Measurements from ENCODE around the gene ZSCAN12.
"Not testable (repeated sequence)": the region's sequence is repeated elsewhere in the genome, so short reads cannot be mapped to it uniquely, and the experiment has no call there.

Gene ZSCAN12

GRCh38 chr6:28399350-28400121 is at the start of gene ZSCAN12:
Gene ZSCAN12, minus strand, starts transcription at chr6:28399747. Its CDS starts 1,342 bp downstream, at chr6:28398405.
- peak; percentile 73 for DNase-seq (ENCODE audit: low spot score)

GRCh38 chr6:28449056-28449455 is 49.5 kb upstream of the ZSCAN12 start:
- DNase-seq (ENCODE audit: low spot score) = no peak

- not testable (repeated sequence) for DNase-seq (ENCODE audit: low spot score)
Measured at GRCh38 chr6:28447512-28447906, 48.0 kb upstream of the ZSCAN12 start.

GRCh38 chr6:28446818-28447511 is 47.4 kb upstream of the ZSCAN12 start:
- no peak for DNase-seq (ENCODE audit: low spot score)

- not testable (repeated sequence) for DNase-seq (ENCODE audit: low spot score)
Measured at GRCh38 chr6:28444759-28445158, 45.2 kb upstream of the ZSCAN12 start.

GRCh38 chr6:28443112-28443773 is 43.7 kb upstream of the ZSCAN12 start, which contains the start of gene ZSCAN23:
Gene ZSCAN23, minus strand, starts transcription at chr6:28443491. Its CDS starts 7,225 bp downstream, at chr6:28436266.
- peak; percentile 71 for DNase-seq (ENCODE audit: low spot score)

- DNase-seq (ENCODE audit: low spot score) = no peak
Measured at GRCh38 chr6:28442586-28442985, 43.0 kb upstream of the ZSCAN12 start.

- DNase-seq (ENCODE audit: low spot score) = no peak
Measured at GRCh38 chr6:28436404-28436803, 36.9 kb upstream of the ZSCAN12 start.

- no peak for DNase-seq (ENCODE audit: low spot score)
Measured at GRCh38 chr6:28433119-28433518, 33.6 kb upstream of the ZSCAN12 start.

GRCh38 chr6:28429781-28430180 is 30.2 kb upstream of the ZSCAN12 start:
- DNase-seq (ENCODE audit: low spot score) = no peak

GRCh38 chr6:28425944-28426541 is 26.5 kb upstream of the ZSCAN12 start:
- DNase-seq (ENCODE audit: low spot score) = no peak

- DNase-seq (ENCODE audit: low spot score) = no peak
Measured at GRCh38 chr6:28424163-28424562, 24.6 kb upstream of the ZSCAN12 start.

- DNase-seq (ENCODE audit: low spot score) = no peak
Measured at GRCh38 chr6:28423546-28423945, 24.0 kb upstream of the ZSCAN12 start.

GRCh38 chr6:28413681-28414080 is 14.1 kb upstream of the ZSCAN12 start:
- DNase-seq (ENCODE audit: low spot score) = no peak

GRCh38 chr6:28410767-28411166 is 11.2 kb upstream of the ZSCAN12 start:
- DNase-seq (ENCODE audit: low spot score) = no peak

- DNase-seq (ENCODE audit: low spot score) = no peak
Measured at GRCh38 chr6:28408076-28408802, 8.7 kb upstream of the ZSCAN12 start.

- no peak for DNase-seq (ENCODE audit: low spot score)
Measured at GRCh38 chr6:28407401-28407800, 7.9 kb upstream of the ZSCAN12 start.

- not testable (repeated sequence) for DNase-seq (ENCODE audit: low spot score)
Measured at GRCh38 chr6:28403923-28404322, 4.4 kb upstream of the ZSCAN12 start.

GRCh38 chr6:28402197-28402596 is 2.6 kb upstream of the ZSCAN12 start:
- DNase-seq (ENCODE audit: low spot score) = no peak

- DNase-seq (ENCODE audit: low spot score) = peak; percentile 4
Measured at GRCh38 chr6:28401172-28401571, 1.6 kb upstream of the ZSCAN12 start.

GRCh38 chr6:28400122-28400451 is 540 bp upstream of the ZSCAN12 start:
- DNase-seq (ENCODE audit: low spot score) = no peak

- no peak for DNase-seq (ENCODE audit: low spot score)
Measured at GRCh38 chr6:28395918-28396317, 3.6 kb downstream of the ZSCAN12 start.
